Kidney tubule cell (primary cell): ENCODE measurements around the gene CNN2.
"Not testable (repeated sequence)": the region's sequence is repeated elsewhere in the genome, so short reads cannot be mapped to it uniquely, and the experiment has no call there.

Source experiments
- DNase-seq: peaks from one replicate; pipeline ENCODE4 v3.0.0-alpha.2; 2018; ENCODE audit warnings: low spot score

CNN2 gene

GRCh38 chr19:1010586-1011510 lies 15.6 kb upstream of the CNN2 start:
- DNase-seq, result no peak

GRCh38 chr19:1011831-1012333 lies 14.5 kb upstream of the CNN2 start:
- DNase-seq, result no peak

- DNase-seq, result no peak
Observed at GRCh38 chr19:1012334-1012733, 14.1 kb upstream of the CNN2 start.

GRCh38 chr19:1013218-1013617 lies 13.2 kb upstream of the CNN2 start:
- no peak for DNase-seq

GRCh38 chr19:1014161-1015060 lies 12.0 kb upstream of the CNN2 start:
- no peak for DNase-seq

- DNase-seq, result no peak
Observed at GRCh38 chr19:1015061-1015781, 11.2 kb upstream of the CNN2 start.

GRCh38 chr19:1015782-1016646 lies 10.4 kb upstream of the CNN2 start:
- no peak for DNase-seq

GRCh38 chr19:1016647-1017114 lies 9.7 kb upstream of the CNN2 start:
- peak; percentile 86 for DNase-seq

- DNase-seq, result peak; percentile 55
Observed at GRCh38 chr19:1017115-1017905, 9.1 kb upstream of the CNN2 start.

GRCh38 chr19:1017906-1018305 lies 8.5 kb upstream of the CNN2 start:
- no peak for DNase-seq

GRCh38 chr19:1018393-1018792 lies 8.0 kb upstream of the CNN2 start:
- DNase-seq, result no peak

- DNase-seq, result no peak
Observed at GRCh38 chr19:1018932-1019615, 7.3 kb upstream of the CNN2 start.

- DNase-seq, result no peak
Observed at GRCh38 chr19:1019616-1019961, 6.8 kb upstream of the CNN2 start.

GRCh38 chr19:1019980-1020867 lies 6.2 kb upstream of the CNN2 start:
- DNase-seq, result peak; percentile 32

- DNase-seq, result peak; percentile 98
Observed at GRCh38 chr19:1020868-1021425, 5.5 kb upstream of the CNN2 start, which contains the start of gene TMEM259. TMEM259 (minus strand) TSS chr19:1021123; CDS start chr19:1020996, 127 bp downstream.

GRCh38 chr19:1023883-1024188 lies 2.6 kb upstream of the CNN2 start:
- not testable (repeated sequence) for DNase-seq

- not testable (repeated sequence) for DNase-seq
Observed at GRCh38 chr19:1025080-1025479, 1.3 kb upstream of the CNN2 start.
